Measurements from ENCODE around the gene SBNO2. TPM values are rescaled to one million over a fixed set of nuclear protein-coding genes. Genes with fewer than 3 reads are reported as not detected.

The SBNO2 gene
- total and polyA plus RNA-seq, 9 of the 15 experiments (the other 6 are each of a cell fraction or from before 2014, with no cell fraction given): 0.01 to 46.2 (median 6.7) TPM

GRCh38 chr19:1205114-1206099, 31.3 kb upstream of the SBNO2 start, which contains the start of gene STK11 (continued):
- TF ChIP-seq ZMIZ1 (IDR thresholded peaks at IDR 0.05; ENCODE audit: low read depth in 2 of 2, low read length in 2 of 2) (no peak), MIER1 (IDR thresholded peaks at IDR 0.05; ENCODE audit: low read depth) (no peak), USF2 (CRISPR knock-in tag; IDR thresholded peaks at IDR 0.05) (no peak), ZZZ3 (IDR thresholded peaks at IDR 0.05) (no peak), ZNF436 (CRISPR knock-in tag; IDR thresholded peaks at IDR 0.05) (no peak), MEIS2 (IDR thresholded peaks at IDR 0.05; ENCODE audit: partially characterized antibody) (no peak), ZKSCAN8 (CRISPR knock-in tag; IDR thresholded peaks at IDR 0.05) (no peak), BRCA1 (IDR thresholded peaks at IDR 0.05) (no peak), BRCA1 (CRISPR knock-in tag; IDR thresholded peaks at IDR 0.05) (no peak), ZNF830 (CRISPR knock-in tag; IDR thresholded peaks at IDR 0.05) (no peak), ZNF79 (CRISPR knock-in tag; IDR thresholded peaks at IDR 0.05; ENCODE audit: low read depth) (no peak), MECOM (CRISPR knock-in tag; IDR thresholded peaks at IDR 0.05) (no peak), TAF1 (IDR thresholded peaks at IDR 0.05; ENCODE audit: control insufficient read depth, extremely low read depth, insufficient read depth, low read length, severe bottlenecking) (peak; percentile 95), ZNF263 (CRISPR knock-in tag; IDR thresholded peaks at IDR 0.05; ENCODE audit: borderline replicate concordance) (no peak; the same call in 1 of the 2 replicates), PTBP1 (IDR thresholded peaks at IDR 0.05; ENCODE audit: low read depth, low read length) (0 out of 2 replicates have a peak, but pooled peaks have one; percentile 22), DLX4 (CRISPR knock-in tag; IDR thresholded peaks at IDR 0.05) (no peak), BCL6 (CRISPR knock-in tag; IDR thresholded peaks at IDR 0.05) (0 out of 2 replicates have a peak, but pooled peaks have one; percentile 7), TFE3 (CRISPR knock-in tag; IDR thresholded peaks at IDR 0.05) (no peak; the same call in none of the 2 replicates), RFX1 (IDR thresholded peaks at IDR 0.05) (no peak), IFI16 (CRISPR knock-in tag; IDR thresholded peaks at IDR 0.05) (no peak)
